Thoracic aorta (tissue), 2 donors: ENCODE results near the gene PKNOX2. TPM values are rescaled to one million over a fixed set of nuclear protein-coding genes. Genes with fewer than 3 reads are reported as not detected.

Experiments
- ATAC-seq: fragments of 150-250 bp; one replicate; pipeline ENCODE4 v1.8.0; 2017; ENCODE audit warnings: low read depth; ENCODE audit not compliant: insufficient number of reproducible peaks, low FRiP score
- DNase-seq: peaks from one replicate; pipeline ENCODE4 v3.0.0-alpha.2; 2020; ENCODE audit warnings: low spot score
- H3K27ac ChIP-seq, 2 donors: fragments of 200-600 bp; sonication (generic); 1 replicate in 1 of 2; 2 replicates in 1 of 2; pipeline ENCODE4 v1.5.1; 2016; ENCODE audit warnings: mild to moderate bottlenecking in 2 of 2, moderate library complexity in 2 of 2
- H3K27me3 ChIP-seq: fragments of 200-600 bp; sonication (generic); replicated peaks from 2 replicates; pipeline ENCODE4 v1.6.0; 2016; ENCODE audit warnings: mild to moderate bottlenecking; ENCODE audit not compliant: insufficient read depth
- H3K36me3 ChIP-seq: fragments of 200-600 bp; sonication (generic); one replicate; pipeline ENCODE4 v1.5.1; 2016
- H3K4me1 ChIP-seq, 2 donors: fragments of 200-600 bp; sonication (generic); 1 replicate in 1 of 2; 2 replicates in 1 of 2; pipeline versions ENCODE4 v1.5.1 to v1.6.0; 2016; ENCODE audit warnings: low read depth in 2 of 2, mild to moderate bottlenecking in 1 of 2; ENCODE audit not compliant: control insufficient read depth in 1 of 2
- H3K4me3 ChIP-seq: fragments of 200-600 bp; sonication (generic); 2 replicates; pipeline ENCODE4 v1.5.1; 2016; ENCODE audit warnings: mild to moderate bottlenecking
- H3K9me3 ChIP-seq: fragments of 200-600 bp; sonication (generic); 2 replicates; pipeline ENCODE4 v1.5.1; 2016
- total RNA-seq, 2 donors: library from RNA; depleted of rRNA; stranded (reverse); fragments of >200 nt; gene quantifications; one replicate each; pipeline versions ENCODE4 v1.1.0 to v1.2.3, GENCODE V29; 2016
- TF ChIP-seq, protein P1 (sequence below): fragments of 200-600 bp; sonication (generic); IDR thresholded peaks from one replicate; pipeline ENCODE4 v1.5.1; 2019; ENCODE audit warnings: antibody characterized with exemption

PKNOX2 gene
- total RNA-seq, 2 donors from 2014 or later, result 1.4 to 9.2 TPM

DNA sequence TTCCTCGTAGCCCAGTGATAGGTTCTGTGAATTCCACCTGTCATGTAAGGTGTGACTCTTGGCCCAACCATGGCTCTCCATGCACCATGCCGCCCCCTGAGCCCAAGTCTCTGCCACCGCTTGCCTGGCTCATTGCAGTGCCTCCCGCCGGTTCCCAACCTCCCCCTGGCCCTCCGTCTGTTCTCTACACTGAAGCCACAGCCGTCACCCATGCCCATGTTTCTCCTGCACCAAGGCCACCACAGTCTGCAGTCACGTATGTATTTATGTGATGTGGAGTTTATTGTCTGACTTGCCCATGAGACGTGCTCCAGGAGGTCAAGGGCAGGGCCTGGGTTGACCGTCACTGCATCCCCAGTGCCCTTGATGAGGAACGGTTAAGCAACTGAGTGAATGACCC is 35.9 kb downstream of the PKNOX2 start:
- H3K9me3 ChIP-seq, result no peaks in the 10 kb centered on the region
- H3K36me3 ChIP-seq, result no peaks in the 10 kb centered on the region
- no peak for DNase-seq
- no peak overlapping the region for H3K27ac ChIP-seq
- no peaks in the 10 kb centered on the region for H3K27me3 ChIP-seq
- H3K4me3 ChIP-seq, result no peak overlapping the region
- no peak for ATAC-seq
- H3K4me1 ChIP-seq, result peaks cover 0 to 15% of the 10 kb centered on the region in 2 donors
- TF ChIP-seq, protein P1, sequence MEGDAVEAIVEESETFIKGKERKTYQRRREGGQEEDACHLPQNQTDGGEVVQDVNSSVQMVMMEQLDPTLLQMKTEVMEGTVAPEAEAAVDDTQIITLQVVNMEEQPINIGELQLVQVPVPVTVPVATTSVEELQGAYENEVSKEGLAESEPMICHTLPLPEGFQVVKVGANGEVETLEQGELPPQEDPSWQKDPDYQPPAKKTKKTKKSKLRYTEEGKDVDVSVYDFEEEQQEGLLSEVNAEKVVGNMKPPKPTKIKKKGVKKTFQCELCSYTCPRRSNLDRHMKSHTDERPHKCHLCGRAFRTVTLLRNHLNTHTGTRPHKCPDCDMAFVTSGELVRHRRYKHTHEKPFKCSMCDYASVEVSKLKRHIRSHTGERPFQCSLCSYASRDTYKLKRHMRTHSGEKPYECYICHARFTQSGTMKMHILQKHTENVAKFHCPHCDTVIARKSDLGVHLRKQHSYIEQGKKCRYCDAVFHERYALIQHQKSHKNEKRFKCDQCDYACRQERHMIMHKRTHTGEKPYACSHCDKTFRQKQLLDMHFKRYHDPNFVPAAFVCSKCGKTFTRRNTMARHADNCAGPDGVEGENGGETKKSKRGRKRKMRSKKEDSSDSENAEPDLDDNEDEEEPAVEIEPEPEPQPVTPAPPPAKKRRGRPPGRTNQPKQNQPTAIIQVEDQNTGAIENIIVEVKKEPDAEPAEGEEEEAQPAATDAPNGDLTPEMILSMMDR, result no peak

DNA sequence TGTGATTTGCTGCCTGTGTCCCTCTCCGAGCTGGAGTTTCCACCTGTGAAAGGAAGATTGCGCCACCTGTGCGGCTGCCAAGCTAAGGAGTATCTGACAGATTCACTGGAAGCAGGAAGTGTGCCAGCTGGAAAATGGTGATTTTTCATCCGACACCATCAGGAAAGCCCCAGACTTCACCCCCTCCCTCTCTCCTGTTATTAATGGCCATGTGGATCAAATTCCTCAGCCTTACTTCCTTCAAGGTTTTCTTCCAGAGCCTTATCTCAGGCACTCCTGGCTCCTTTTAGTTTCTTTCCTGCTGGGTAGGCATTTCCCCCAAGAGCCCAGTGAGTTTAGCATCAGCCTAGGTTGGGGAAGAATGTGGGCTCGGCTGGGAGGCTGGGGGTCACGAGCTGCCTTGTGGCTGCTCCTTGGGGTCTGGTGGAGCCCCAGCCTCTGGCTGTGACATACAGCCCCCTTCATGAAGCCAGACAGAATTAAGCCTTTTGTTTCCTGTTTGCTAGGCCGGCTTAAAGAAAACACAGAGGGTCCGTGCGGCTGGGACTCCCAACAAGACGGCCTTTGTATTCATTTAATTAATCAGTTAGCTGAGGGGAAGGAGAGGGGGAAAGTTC is 37.1 kb downstream of the PKNOX2 start:
- H3K4me3 ChIP-seq, result no peak overlapping the region
- H3K9me3 ChIP-seq, result no peaks in the 10 kb centered on the region
- ATAC-seq (no peak), DNase-seq (no peak)
- H3K27me3 ChIP-seq, result no peaks in the 10 kb centered on the region
- H3K4me1 ChIP-seq, result peaks cover 0 to 15% of the 10 kb centered on the region in 2 donors
- no peak overlapping the region for H3K27ac ChIP-seq
- TF ChIP-seq, protein P1, result no peak
- H3K36me3 ChIP-seq, result no peaks in the 10 kb centered on the region

DNA sequence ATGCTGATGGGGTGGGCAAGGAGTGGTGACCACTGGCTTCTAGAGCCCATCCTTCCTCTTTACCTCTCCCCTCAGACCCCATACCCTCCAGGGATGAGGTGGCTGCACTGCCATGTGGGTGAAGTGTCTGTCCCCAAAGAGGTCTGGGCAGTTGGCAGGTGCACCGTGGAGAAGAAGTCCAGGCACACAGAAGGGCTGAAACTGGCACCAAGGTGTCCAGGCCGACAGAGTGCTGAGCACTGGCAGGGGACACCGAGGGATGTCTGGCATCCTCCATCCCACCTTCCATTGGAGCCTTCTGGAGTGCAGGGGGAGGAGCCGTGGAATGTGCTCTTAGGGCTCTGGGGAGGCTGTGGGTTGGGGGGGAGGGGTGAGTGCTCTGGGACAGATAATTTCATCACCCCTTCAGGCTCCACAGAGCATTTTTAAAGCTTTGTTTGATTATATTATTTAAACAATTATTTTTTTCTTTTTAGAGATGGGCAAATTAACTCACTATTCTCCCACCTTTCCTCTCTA is 37.9 kb downstream of the PKNOX2 start:
- TF ChIP-seq, protein P1, result no peak
- H3K36me3 ChIP-seq, result no peaks in the 10 kb centered on the region
- ATAC-seq, result no peak
- H3K9me3 ChIP-seq, result no peaks in the 10 kb centered on the region
- no peak overlapping the region for H3K27ac ChIP-seq
- no peak for DNase-seq
- peaks cover 0 to 15% of the 10 kb centered on the region in 2 donors for H3K4me1 ChIP-seq
- H3K4me3 ChIP-seq, result no peak overlapping the region
- no peaks in the 10 kb centered on the region for H3K27me3 ChIP-seq

- ATAC-seq (no peak), DNase-seq (no peak)
- Histone ChIP-seq H3K4me3 (no peak overlapping the region), H3K4me1 (peaks cover 0 to 15% of the 10 kb centered on the region in 2 donors), H3K36me3 (no peaks in the 10 kb centered on the region), H3K9me3 (no peaks in the 10 kb centered on the region), H3K27me3 (no peaks in the 10 kb centered on the region), H3K27ac (no peak overlapping the region)
- TF ChIP-seq, protein P1, result no peak
Measured at GRCh38 chr11:125202977-125203376, 38.4 kb downstream of the PKNOX2 start.

GRCh38 chr11:125207866-125208425 is 43.4 kb downstream of the PKNOX2 start:
- DNase-seq, result no peak

More at GRCh38 chr11:125207866-125208425, 43.4 kb downstream of the PKNOX2 start:
- TF ChIP-seq, protein P1, result no peak
- Histone ChIP-seq H3K4me3 (no peak overlapping the region), H3K27ac (no peak overlapping the region), H3K27me3 (no peaks in the 10 kb centered on the region), H3K4me1 (no peaks in the 10 kb centered on the region), H3K9me3 (no peaks in the 10 kb centered on the region), H3K36me3 (no peaks in the 10 kb centered on the region)
- ATAC-seq, result no peak
